Measurements from ENCODE around the gene AIFM3.
"Not testable (repeated sequence)": the region's sequence is repeated elsewhere in the genome, so short reads cannot be mapped to it uniquely, and the experiment has no call there.

Gene AIFM3

GRCh38 chr22:20942203-20942902 lies 24.7 kb upstream of the AIFM3 start:
- DNase-seq = not testable (repeated sequence)

- no peak for DNase-seq
Measured at GRCh38 chr22:20943104-20943933, 23.7 kb upstream of the AIFM3 start.

GRCh38 chr22:20944042-20944441 lies 23.0 kb upstream of the AIFM3 start:
- DNase-seq = no peak

GRCh38 chr22:20945578-20945934 lies 21.5 kb upstream of the AIFM3 start:
- no peak for DNase-seq

GRCh38 chr22:20946080-20946986 lies 20.7 kb upstream of the AIFM3 start:
- no peak for DNase-seq

- DNase-seq = no peak
Measured at GRCh38 chr22:20946991-20947390, 20.1 kb upstream of the AIFM3 start.

- no peak for DNase-seq
Measured at GRCh38 chr22:20948450-20948849, 18.6 kb upstream of the AIFM3 start.

- no peak for DNase-seq
Measured at GRCh38 chr22:20948989-20949388, 18.1 kb upstream of the AIFM3 start.

- DNase-seq = no peak
Measured at GRCh38 chr22:20949698-20950183, 17.3 kb upstream of the AIFM3 start.

- no peak for DNase-seq
Measured at GRCh38 chr22:20951151-20951931, 15.7 kb upstream of the AIFM3 start.

- DNase-seq = no peak
Measured at GRCh38 chr22:20951932-20952380, 15.1 kb upstream of the AIFM3 start.

GRCh38 chr22:20952544-20953341 lies 14.3 kb upstream of the AIFM3 start:
- no peak for DNase-seq

GRCh38 chr22:20953342-20953608 lies 13.8 kb upstream of the AIFM3 start:
- no peak for DNase-seq

GRCh38 chr22:20953668-20954500 lies 13.2 kb upstream of the AIFM3 start:
- DNase-seq = no peak

GRCh38 chr22:20955548-20955947 lies 11.5 kb upstream of the AIFM3 start:
- DNase-seq = no peak

- DNase-seq = no peak
Measured at GRCh38 chr22:20956258-20957101, 10.6 kb upstream of the AIFM3 start.

GRCh38 chr22:20957102-20957682 lies 9.9 kb upstream of the AIFM3 start:
- no peak for DNase-seq

GRCh38 chr22:20957683-20958431 lies 9.2 kb upstream of the AIFM3 start:
- DNase-seq = no peak

Measured in NCI-H748 treated with DMSO at 0.1 percent for 48 hours (cell line).